ENCODE data around the gene DENND5B. TPM values are rescaled to one million over a fixed set of nuclear protein-coding genes. Genes with fewer than 3 reads are reported as not detected.
"Not testable (repeated sequence)": the region's sequence is repeated elsewhere in the genome, so short reads cannot be mapped to it uniquely, and the experiment has no call there.

Gene DENND5B
- total and polyA plus RNA-seq, 10 of the 15 experiments (the other 5 are each of a cell fraction or from before 2014, with no cell fraction given), result 0.39 to 32.5 (median 20.6) TPM

DNA sequence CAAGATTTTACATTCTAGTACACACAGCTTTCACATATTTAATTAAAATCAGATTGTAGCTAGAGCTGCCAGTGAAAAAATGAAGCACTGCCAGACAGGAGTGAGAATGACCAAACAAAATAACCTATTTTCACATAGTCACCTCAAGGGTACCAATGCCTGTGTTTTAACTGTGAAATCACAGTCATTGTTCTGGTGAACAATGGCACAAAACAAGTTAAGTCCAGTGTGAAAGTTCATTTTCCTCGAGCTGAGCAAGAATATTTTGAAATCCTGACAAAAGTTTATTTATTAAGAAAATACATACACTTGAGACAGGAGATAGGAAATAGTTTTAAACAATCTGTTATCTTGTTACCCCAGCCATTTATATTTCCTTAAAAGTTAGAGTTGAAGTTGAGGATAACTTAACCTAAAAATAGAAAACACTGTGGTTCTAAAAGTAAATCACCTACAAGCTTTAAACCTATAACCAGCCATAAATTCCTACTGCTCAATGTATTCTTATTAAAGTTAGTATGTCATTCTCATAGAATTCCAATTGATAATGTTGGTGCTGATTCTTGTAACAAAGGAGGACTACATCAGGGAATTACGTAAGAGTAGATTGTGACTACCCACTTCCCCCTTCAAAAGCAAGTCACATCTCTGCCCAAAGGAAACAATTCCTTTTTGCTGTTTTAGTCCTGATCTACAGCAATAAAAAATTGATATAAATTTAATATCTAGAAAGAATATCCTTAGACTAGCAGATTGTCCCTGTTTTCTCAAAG, 15.9 kb downstream of the DENND5B start:
- ChIA-PET SMC1A (ENCODE audit: uncharacterized antibody, unreplicated experiment) (no interaction called here), CTCF (interaction anchor here (0.6 to 1.2 kb wide), 2 partner anchors 8 to 168 kb away, joined by 3 read pairs; no protein-coding TSS in a partner anchor), POLR2A (interaction anchor here (0.6 kb wide), 1 partner anchor 319 kb away, joined by 3 read pairs; no protein-coding TSS in a partner anchor), RAD21 (ENCODE audit: unreplicated experiment) (no interaction called here)
- no peak overlapping the region for H3K4me2 ChIP-seq (ENCODE audit: control insufficient read depth, insufficient read depth)
- intact Hi-C loops (cut with micrococcal nuclease; ENCODE audit: unreplicated experiment) (no loop called here), in situ Hi-C loops (cut with MboI) (no loop called here)
- FAIRE-seq (no peak), DNase-seq (ENCODE audit: low read depth, low spot score) (no peak), ATAC-seq (no peak)
- peak overlapping the region; percentile 8; the same call in 1 of the 2 replicates for H3K27ac ChIP-seq (ENCODE audit: control insufficient read depth, insufficient read depth)
- H3K9ac ChIP-seq (ENCODE audit: control insufficient read depth, insufficient read depth, low read length), result no peak overlapping the region
- peaks cover 78% of the 10 kb centered on the region for H3K79me2 ChIP-seq (ENCODE audit: control insufficient read depth, insufficient read depth, low read length)
- no peaks in the 10 kb centered on the region for H4K20me1 ChIP-seq (ENCODE audit: control insufficient read depth, insufficient read depth)
- no peak for TF ChIP-seq PAX8 (IDR thresholded peaks at IDR 0.05)
- TF ChIP-seq, protein P1, sequence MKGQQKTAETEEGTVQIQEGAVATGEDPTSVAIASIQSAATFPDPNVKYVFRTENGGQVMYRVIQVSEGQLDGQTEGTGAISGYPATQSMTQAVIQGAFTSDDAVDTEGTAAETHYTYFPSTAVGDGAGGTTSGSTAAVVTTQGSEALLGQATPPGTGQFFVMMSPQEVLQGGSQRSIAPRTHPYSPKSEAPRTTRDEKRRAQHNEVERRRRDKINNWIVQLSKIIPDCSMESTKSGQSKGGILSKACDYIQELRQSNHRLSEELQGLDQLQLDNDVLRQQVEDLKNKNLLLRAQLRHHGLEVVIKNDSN (IDR thresholded peaks at IDR 0.05; ENCODE audit: borderline replicate concordance, extremely low read length, insufficient read depth, low read depth, low read length), result no peak
- no peak for TF ChIP-seq NFYB (IDR thresholded peaks at IDR 0.05; ENCODE audit: insufficient read depth, low read depth, low read length)
- no peak for TF ChIP-seq CBFB (IDR thresholded peaks at IDR 0.05; ENCODE audit: low read depth)
- TF ChIP-seq SREBF2 (IDR thresholded peaks at IDR 0.05; ENCODE audit: low read length), result no peak
- TF ChIP-seq YBX1 (IDR thresholded peaks at IDR 0.05), result no peak
- TF ChIP-seq, protein P2, sequence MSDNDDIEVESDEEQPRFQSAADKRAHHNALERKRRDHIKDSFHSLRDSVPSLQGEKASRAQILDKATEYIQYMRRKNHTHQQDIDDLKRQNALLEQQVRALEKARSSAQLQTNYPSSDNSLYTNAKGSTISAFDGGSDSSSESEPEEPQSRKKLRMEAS (IDR thresholded peaks at IDR 0.05; ENCODE audit: low read depth, low read length), result no peak
- H3K9me3 ChIP-seq (replicated peaks; ENCODE audit: control insufficient read depth, insufficient read depth, low read length), result no peaks in the 10 kb centered on the region
- H3K36me3 ChIP-seq (ENCODE audit: control insufficient read depth in 2 of 2, insufficient read depth in 2 of 2, low read length in 1 of 2), result no peaks in the 10 kb centered on the region
- H3K4me3 ChIP-seq, result no peak overlapping the region
- H2AFZ ChIP-seq (ENCODE audit: control insufficient read depth, low read depth, low read length), result no peak overlapping the region
- WGBS (ENCODE audit: insufficient coverage, insufficient replicate concordance, low lambda C conversion rate, missing lambda C conversion rate), result 91% methylated on average over 2 of the region's 2 CpGs
- BruUV-seq (replicated peaks), result no TSS peak
- no peaks in the 10 kb centered on the region for H3K27me3 ChIP-seq (replicated peaks in 1 of 2; ENCODE audit: control insufficient read depth in 2 of 2, insufficient read depth in 2 of 2, low read length in 1 of 2)
- H3K4me1 ChIP-seq (ENCODE audit: control insufficient read depth, insufficient read depth, low read length), result peaks cover 23% of the 10 kb centered on the region

DNA sequence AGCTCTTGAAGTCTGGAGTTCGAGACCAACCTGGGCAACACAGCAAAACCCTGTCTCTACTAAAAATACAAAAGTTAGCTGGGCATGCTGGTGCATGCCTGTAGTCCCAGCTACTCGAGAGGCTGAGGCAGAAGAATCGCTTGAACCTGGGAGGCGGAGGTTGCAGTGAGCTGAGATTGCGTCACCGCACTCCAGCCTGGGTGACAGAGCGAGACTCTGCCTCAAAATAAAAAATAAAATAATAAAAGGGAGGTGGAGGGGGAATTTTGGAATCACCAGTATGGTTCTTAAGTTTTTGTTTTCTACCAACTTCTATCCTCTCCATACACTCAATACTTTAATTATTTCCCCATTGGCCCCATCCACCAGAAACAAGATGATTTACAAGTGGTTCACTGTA, 16.6 kb downstream of the DENND5B start:
- H3K9ac ChIP-seq (ENCODE audit: control insufficient read depth, insufficient read depth, low read length); H3K27ac ChIP-seq (ENCODE audit: control insufficient read depth, insufficient read depth); H3K27me3 ChIP-seq (replicated peaks in 1 of 2; ENCODE audit: control insufficient read depth in 2 of 2, insufficient read depth in 2 of 2, low read length in 1 of 2); H2AFZ ChIP-seq (ENCODE audit: control insufficient read depth, low read depth, low read length); ATAC-seq; RAD21 ChIA-PET (ENCODE audit: unreplicated experiment); in situ Hi-C loops (cut with MboI); SMC1A ChIA-PET (ENCODE audit: uncharacterized antibody, unreplicated experiment); H3K4me3 ChIP-seq; intact Hi-C loops (cut with micrococcal nuclease; ENCODE audit: unreplicated experiment); H3K36me3 ChIP-seq (ENCODE audit: control insufficient read depth in 2 of 2, insufficient read depth in 2 of 2, low read length in 1 of 2); BruUV-seq (replicated peaks); H3K9me3 ChIP-seq (replicated peaks; ENCODE audit: control insufficient read depth, insufficient read depth, low read length); H4K20me1 ChIP-seq (ENCODE audit: control insufficient read depth, insufficient read depth); FAIRE-seq; H3K4me2 ChIP-seq (ENCODE audit: control insufficient read depth, insufficient read depth); DNase-seq (ENCODE audit: low read depth, low spot score): not testable (repeated sequence)
- Histone ChIP-seq H3K79me2 (ENCODE audit: control insufficient read depth, insufficient read depth, low read length) (peaks cover 79% of the 10 kb centered on the region), H3K4me1 (ENCODE audit: control insufficient read depth, insufficient read depth, low read length) (peaks cover 23% of the 10 kb centered on the region)
- WGBS (ENCODE audit: insufficient coverage, insufficient replicate concordance, low lambda C conversion rate, missing lambda C conversion rate), result 94% methylated on average over 7 of the region's 7 CpGs
- CTCF ChIA-PET, result interaction anchor here (0.6 kb wide), 1 partner anchor 167 kb away, joined by 3 read pairs; no protein-coding TSS in a partner anchor
- POLR2A ChIA-PET, result interaction anchor here (0.6 kb wide), 1 partner anchor 318 kb away, joined by 3 read pairs; no protein-coding TSS in a partner anchor

Measured in GM12878 (cell line).